Measurements from ENCODE around the gene PLXDC1.

Gene PLXDC1

GRCh38 chr17:39143552-39144093 lies 7.8 kb downstream of the PLXDC1 start:
- TF ChIP-seq CTCF (conservative IDR thresholded peaks at IDR 0.05) = no peak
- H3K27ac ChIP-seq = no peak overlapping the region

- no peak overlapping the region for H3K27ac ChIP-seq
- TF ChIP-seq CTCF (conservative IDR thresholded peaks at IDR 0.05) = no peak
Measured at GRCh38 chr17:39141915-39142664, 9.3 kb downstream of the PLXDC1 start.

- no peak overlapping the region for H3K27ac ChIP-seq
- TF ChIP-seq CTCF (conservative IDR thresholded peaks at IDR 0.05) = no peak
Measured at GRCh38 chr17:39141294-39141693, 10.1 kb downstream of the PLXDC1 start.

- no peak overlapping the region for H3K27ac ChIP-seq
Measured at GRCh38 chr17:39139561-39139960, 11.9 kb downstream of the PLXDC1 start.

DNA sequence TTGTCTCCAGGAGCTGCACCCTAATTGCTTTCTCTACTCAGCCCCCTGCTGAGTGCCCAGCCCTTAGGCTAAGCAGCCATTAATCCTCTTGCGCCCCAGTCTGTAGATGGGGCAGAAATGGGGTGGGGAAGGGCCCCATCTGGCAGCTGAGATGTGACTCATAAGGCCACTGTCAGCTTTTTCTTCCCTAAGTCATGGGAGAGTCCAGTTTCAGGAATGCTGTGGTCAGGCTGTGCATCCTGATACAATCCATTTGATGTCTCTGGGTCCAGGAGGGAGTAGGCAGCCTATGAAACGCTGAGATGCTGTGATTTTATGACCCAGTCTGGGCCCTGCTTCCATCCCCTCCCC lies 12.3 kb downstream of the PLXDC1 start:
- TF ChIP-seq CTCF (conservative IDR thresholded peaks at IDR 0.05) = no peak
- no peak overlapping the region for H3K27ac ChIP-seq

More at GRCh38 chr17:39139561-39139960, 11.9 kb downstream of the PLXDC1 start:
- TF ChIP-seq CTCF (conservative IDR thresholded peaks at IDR 0.05) = no peak

DNA sequence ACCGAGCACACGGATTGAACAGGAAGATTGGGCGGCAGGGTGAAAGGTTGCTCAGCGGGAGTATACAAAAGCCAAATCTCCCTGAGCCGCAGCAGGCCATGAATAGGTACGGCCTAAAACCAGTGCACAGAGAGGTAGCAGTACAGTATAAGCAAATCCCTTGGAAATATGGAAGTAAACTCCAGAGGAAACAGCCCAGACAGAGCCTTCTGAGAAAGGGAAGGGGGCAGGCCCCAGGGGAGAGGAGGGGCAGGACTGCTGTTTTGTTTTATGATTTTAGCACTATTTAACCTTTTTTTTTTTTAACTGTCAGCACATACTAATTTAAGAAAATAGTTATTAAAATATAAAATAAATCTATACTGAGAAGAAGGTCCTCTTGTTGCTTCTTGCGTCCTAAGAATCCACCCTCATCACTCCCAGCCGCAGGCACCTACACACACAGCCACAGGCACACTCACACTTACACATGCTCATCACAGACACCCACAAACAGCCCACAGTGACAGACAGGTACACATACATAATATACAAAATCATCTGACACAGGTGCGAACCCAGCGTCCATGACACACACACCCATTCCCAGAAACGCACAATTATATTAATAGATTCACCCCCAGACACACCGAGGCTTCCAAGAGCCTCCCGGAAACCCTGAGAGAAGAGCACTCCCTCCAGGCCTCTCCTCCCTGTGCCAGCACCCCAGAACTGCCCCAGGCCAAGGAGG lies 12.8 kb downstream of the PLXDC1 start:
- H3K27ac ChIP-seq = no peak overlapping the region
- no peak for TF ChIP-seq CTCF (conservative IDR thresholded peaks at IDR 0.05)

GRCh38 chr17:39134878-39135277 lies 16.6 kb downstream of the PLXDC1 start:
- TF ChIP-seq CTCF (conservative IDR thresholded peaks at IDR 0.05) = no peak

More at GRCh38 chr17:39134878-39135277, 16.6 kb downstream of the PLXDC1 start:
- no peak overlapping the region for H3K27ac ChIP-seq
